HepG2 (cell line): ENCODE measurements around the gene PSMA3. TPM values are rescaled to one million over a fixed set of nuclear protein-coding genes. Genes with fewer than 3 reads are reported as not detected.

ENCODE experiments used
- ADNP ChIP-seq: sonication (generic); formaldehyde crosslinking; IDR thresholded peaks from 2 replicates; pipeline ENCODE4 v1.4.0; 2020; ENCODE audit warnings: missing genetic modification reagents
- AGO1 ChIP-seq: fragments of 200-400 bp; formaldehyde crosslinking; IDR thresholded peaks from 2 replicates; pipeline ENCODE4 v1.6.1; 2017; ENCODE audit warnings: mild to moderate bottlenecking, low read depth, low read length, moderate library complexity; ENCODE audit not compliant: poor library complexity, severe bottlenecking
- GABPB1 ChIP-seq: IDR thresholded peaks from 2 replicates; pipeline ENCODE4 v1.6.1; 2016; ENCODE audit warnings: mild to moderate bottlenecking, missing genetic modification reagents, moderate library complexity, missing compliant biosample characterization
- HBP1 ChIP-seq: IDR thresholded peaks from 2 replicates; pipeline ENCODE4 v1.6.1; 2016; ENCODE audit warnings: low read depth, control low read depth
- HNRNPL ChIP-seq: fragments of 200-400 bp; formaldehyde crosslinking; IDR thresholded peaks from 2 replicates; pipeline ENCODE4 v1.6.1; 2017; ENCODE audit warnings: mild to moderate bottlenecking, low read depth, low read length
- POGZ ChIP-seq: sonication (generic); formaldehyde crosslinking; IDR thresholded peaks from 2 replicates; pipeline ENCODE4 v1.4.0; 2020; ENCODE audit warnings: mild to moderate bottlenecking, missing genetic modification reagents
- POLR2A ChIP-seq, 2 experiments: IDR thresholded peaks; 2 replicates each; pipeline ENCODE4 v1.6.1; 2011; ENCODE audit warnings: low read depth in 2 of 2, low read length in 2 of 2, mild to moderate bottlenecking in 1 of 2, moderate library complexity in 1 of 2; ENCODE audit not compliant: insufficient read depth in 1 of 2
- YEATS4 ChIP-seq: sonication (generic); formaldehyde crosslinking; IDR thresholded peaks from 2 replicates; pipeline ENCODE4 v1.4.0; 2020; ENCODE audit warnings: missing genetic modification reagents, borderline replicate concordance
- ZNF260 ChIP-seq: sonication (generic); formaldehyde crosslinking; IDR thresholded peaks from 2 replicates; pipeline ENCODE4 v1.4.0; 2020; ENCODE audit warnings: missing genetic modification reagents, low read depth, mild to moderate bottlenecking, borderline replicate concordance
- ZNF274 ChIP-seq: sonication (generic); formaldehyde crosslinking; IDR thresholded peaks from 2 replicates; pipeline ENCODE4 v1.5.1; 2020; ENCODE audit warnings: mild to moderate bottlenecking, missing genetic modification reagents
- ZNF3 ChIP-seq: IDR thresholded peaks from 2 replicates; pipeline ENCODE4 v1.7.0; 2017; ENCODE audit warnings: inconsistent platforms
- ZNF556 ChIP-seq: sonication (generic); formaldehyde crosslinking; IDR thresholded peaks from 2 replicates; pipeline ENCODE4 v1.4.0; 2020; ENCODE audit warnings: mild to moderate bottlenecking, missing genetic modification reagents, borderline replicate concordance
- ZNF564 ChIP-seq: sonication (generic); formaldehyde crosslinking; IDR thresholded peaks from 2 replicates; pipeline ENCODE4 v1.8.1; 2023; ENCODE audit warnings: mild to moderate bottlenecking, missing genetic modification reagents
- ZNF782 ChIP-seq: sonication (generic); formaldehyde crosslinking; IDR thresholded peaks from 2 replicates; pipeline ENCODE4 v1.4.0; 2020; ENCODE audit warnings: missing genetic modification reagents, mild to moderate bottlenecking, borderline replicate concordance
- ZNF850 ChIP-seq: sonication (generic); formaldehyde crosslinking; conservative IDR thresholded peaks from 2 replicates; pipeline ENCODE4 v1.9.0; 2021; ENCODE audit warnings: mild to moderate bottlenecking, missing genetic modification reagents
- polyA plus RNA-seq, 8 experiments: library from polyadenylated mRNA; depleted of rRNA in 3 of 8; stranded (reverse) in 7 of 8; unstranded in 1 of 8; fragments of >200 nt; fragmentation: Illumina TruSeq in 4 of 8; extraction: Trizol in 4 of 8; gene quantifications; 2 replicates each; pipeline versions ENCODE4 v1.2.1 to v1.2.3, GENCODE V29; 2011 to 2016; ENCODE audit warnings: low read depth in 4 of 8, missing spikeins in 1 of 8, mixed read lengths in 1 of 8; ENCODE audit not compliant: insufficient read depth in 1 of 8
- total RNA-seq, 5 experiments: library from RNA; depleted of rRNA; stranded (reverse); fragments of >200 nt; fragmentation: Illumina TruSeq; extraction: Trizol; gene quantifications; 2 replicates each; pipeline ENCODE4 v1.2.3, GENCODE V29; 2016; ENCODE audit warnings: low read depth in 1 of 5
- TF ChIP-seq, protein P1 (sequence below): sonication (generic); formaldehyde crosslinking; IDR thresholded peaks from 2 replicates; pipeline ENCODE4 v1.9.0; 2021; ENCODE audit warnings: missing genetic modification reagents, borderline replicate concordance
- TF ChIP-seq, protein P2 (sequence below): sonication (generic); formaldehyde crosslinking; IDR thresholded peaks from 2 replicates; pipeline ENCODE4 v1.4.0; 2020; ENCODE audit warnings: mild to moderate bottlenecking, missing genetic modification reagents

PSMA3 gene
- total and polyA plus RNA-seq, 2 of the 13 experiments (the other 11 are each of a cell fraction or from before 2014, with no cell fraction given): 232 to 275 TPM

DNA sequence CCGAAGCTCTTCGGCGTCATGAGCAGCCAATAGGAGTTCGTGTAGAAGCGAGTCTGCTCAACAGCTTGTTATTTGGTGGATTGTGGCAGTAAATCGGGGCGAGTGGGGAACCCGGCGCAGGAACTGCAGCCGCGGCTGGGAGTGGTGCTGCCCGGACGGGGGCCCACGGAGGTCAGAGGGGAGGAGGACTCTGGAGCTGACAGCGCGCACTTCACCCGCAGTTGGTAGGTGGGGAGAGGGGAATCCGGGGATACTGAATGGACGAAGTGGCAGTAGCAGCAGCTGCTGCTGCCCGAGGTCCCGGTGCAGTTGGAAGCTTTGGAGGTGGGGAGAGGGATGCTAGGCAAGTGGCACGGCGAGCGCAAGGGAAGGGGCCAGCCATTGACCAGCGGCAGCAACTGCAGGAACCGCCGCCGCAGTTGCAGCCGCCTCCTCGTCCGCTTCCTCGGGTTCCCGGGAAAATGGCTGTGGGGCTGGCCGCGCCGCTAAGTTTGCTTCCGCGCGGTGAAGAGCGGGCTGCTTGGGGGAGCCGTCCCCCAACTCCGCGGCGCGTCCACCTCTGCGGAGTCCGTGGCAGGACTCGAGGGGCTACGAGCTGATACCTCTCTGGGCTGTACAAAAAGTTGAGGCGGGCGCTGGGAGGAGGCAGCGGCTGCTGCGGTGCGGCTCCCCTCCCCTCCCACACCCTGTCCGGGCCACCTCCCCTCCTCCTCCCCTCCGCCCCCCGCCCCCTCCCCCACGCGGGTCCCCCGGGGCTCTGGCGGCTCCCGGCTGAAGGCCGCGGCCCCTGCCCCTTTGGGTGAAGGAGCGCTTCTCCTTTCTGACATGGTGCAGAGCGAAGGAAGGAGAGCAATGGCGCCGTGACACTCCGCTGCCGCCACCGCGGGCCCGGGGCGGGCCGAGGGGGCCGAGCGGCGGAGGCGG is 54.1 kb downstream of the PSMA3 start, which contains the start of gene ARID4A (continued):
- 0 out of 2 replicates have a peak, but pooled peaks have one; percentile 63 for TF ChIP-seq POGZ (CRISPR knock-in tag)
- no peak for TF ChIP-seq ZNF3 (CRISPR knock-in tag)
- TF ChIP-seq ZNF564 (CRISPR knock-in tag): no peak
- peak in 1 of 2 experiments; percentile 81; a peak in 2 of 4 replicates for TF ChIP-seq POLR2A (IDR thresholded peaks at IDR 0.05; ENCODE audit: insufficient read depth in 1 of 2, low read depth in 2 of 2, low read length in 2 of 2)
- TF ChIP-seq ZNF782 (CRISPR knock-in tag): no peak
- no peak for TF ChIP-seq ZNF556 (CRISPR knock-in tag)
- TF ChIP-seq, protein P1, sequence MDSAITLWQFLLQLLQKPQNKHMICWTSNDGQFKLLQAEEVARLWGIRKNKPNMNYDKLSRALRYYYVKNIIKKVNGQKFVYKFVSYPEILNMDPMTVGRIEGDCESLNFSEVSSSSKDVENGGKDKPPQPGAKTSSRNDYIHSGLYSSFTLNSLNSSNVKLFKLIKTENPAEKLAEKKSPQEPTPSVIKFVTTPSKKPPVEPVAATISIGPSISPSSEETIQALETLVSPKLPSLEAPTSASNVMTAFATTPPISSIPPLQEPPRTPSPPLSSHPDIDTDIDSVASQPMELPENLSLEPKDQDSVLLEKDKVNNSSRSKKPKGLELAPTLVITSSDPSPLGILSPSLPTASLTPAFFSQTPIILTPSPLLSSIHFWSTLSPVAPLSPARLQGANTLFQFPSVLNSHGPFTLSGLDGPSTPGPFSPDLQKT (CRISPR knock-in tag): no peak
- TF ChIP-seq YEATS4 (CRISPR knock-in tag): peak; percentile 56
- no peak; the same call in 1 of the 2 replicates for TF ChIP-seq ZNF274 (CRISPR knock-in tag)
- no peak for TF ChIP-seq ZNF260 (CRISPR knock-in tag)
- TF ChIP-seq HBP1 (CRISPR knock-in tag): 0 out of 2 replicates have a peak, but pooled peaks have one; percentile 62
- TF ChIP-seq, protein P2, sequence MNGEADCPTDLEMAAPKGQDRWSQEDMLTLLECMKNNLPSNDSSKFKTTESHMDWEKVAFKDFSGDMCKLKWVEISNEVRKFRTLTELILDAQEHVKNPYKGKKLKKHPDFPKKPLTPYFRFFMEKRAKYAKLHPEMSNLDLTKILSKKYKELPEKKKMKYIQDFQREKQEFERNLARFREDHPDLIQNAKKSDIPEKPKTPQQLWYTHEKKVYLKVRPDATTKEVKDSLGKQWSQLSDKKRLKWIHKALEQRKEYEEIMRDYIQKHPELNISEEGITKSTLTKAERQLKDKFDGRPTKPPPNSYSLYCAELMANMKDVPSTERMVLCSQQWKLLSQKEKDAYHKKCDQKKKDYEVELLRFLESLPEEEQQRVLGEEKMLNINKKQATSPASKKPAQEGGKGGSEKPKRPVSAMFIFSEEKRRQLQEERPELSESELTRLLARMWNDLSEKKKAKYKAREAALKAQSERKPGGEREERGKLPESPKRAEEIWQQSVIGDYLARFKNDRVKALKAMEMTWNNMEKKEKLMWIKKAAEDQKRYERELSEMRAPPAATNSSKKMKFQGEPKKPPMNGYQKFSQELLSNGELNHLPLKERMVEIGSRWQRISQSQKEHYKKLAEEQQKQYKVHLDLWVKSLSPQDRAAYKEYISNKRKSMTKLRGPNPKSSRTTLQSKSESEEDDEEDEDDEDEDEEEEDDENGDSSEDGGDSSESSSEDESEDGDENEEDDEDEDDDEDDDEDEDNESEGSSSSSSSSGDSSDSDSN (CRISPR knock-in tag): no peak
- TF ChIP-seq GABPB1 (CRISPR knock-in tag): 0 out of 2 replicates have a peak, but pooled peaks have one; percentile 41
- TF ChIP-seq AGO1: peak; percentile 88
- no peak for TF ChIP-seq ZNF850 (CRISPR knock-in tag)
- no peak for TF ChIP-seq ADNP (CRISPR knock-in tag)
- TF ChIP-seq HNRNPL: no peak
